Measurements from ENCODE around the gene STOML3.

Gene STOML3

GRCh38 chr13:38981096-38981495 lies 9.5 kb downstream of the STOML3 start:
- DNase-seq (ENCODE audit: low read depth, low spot score): no peak

- no peak for DNase-seq (ENCODE audit: low read depth, low spot score)
Measured at GRCh38 chr13:38980750-38981078, 9.9 kb downstream of the STOML3 start.

DNA sequence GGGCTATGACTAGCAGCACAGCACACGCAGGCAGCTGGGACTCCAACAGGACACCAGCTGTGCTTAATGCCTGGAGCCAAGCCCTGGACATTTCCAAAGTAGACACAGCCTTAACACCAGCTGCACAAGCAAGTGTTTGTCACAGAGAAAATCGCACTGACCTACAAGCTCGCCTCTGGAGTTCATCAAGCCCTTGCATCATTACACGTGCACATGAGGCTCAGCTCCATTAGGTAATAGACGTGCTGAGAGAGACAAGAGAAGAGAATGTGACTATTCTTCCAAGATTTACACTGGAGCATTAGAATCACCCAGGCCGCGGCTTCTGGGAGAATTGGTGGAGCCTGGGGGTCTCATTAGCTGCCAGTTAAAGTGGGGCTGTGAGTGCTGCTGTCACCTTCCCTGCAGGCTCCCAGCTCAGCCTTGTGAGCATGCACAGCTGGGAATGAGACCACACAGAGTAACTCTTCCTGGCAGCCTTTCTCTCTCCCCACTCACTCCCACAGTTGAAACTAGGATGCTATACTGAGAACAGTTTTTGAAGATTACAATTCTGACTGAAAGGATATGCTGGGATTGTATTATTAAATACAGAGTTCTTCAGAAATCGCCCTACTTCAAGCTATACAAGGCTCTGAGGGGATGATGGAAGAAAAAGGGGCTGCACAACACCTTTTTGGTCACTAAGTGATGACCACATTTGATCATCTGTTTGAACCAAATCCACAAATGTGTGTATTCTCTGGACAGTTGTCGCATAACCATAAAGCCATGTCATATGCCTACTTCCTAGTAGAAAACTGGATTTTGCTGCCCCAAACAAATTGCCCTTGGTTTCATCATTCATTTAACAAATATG lies 10.5 kb downstream of the STOML3 start:
- DNase-seq (ENCODE audit: low read depth, low spot score): no peak

- no peak for DNase-seq (ENCODE audit: low read depth, low spot score)
Measured at GRCh38 chr13:38970380-38971051, 20.1 kb downstream of the STOML3 start.

GRCh38 chr13:38969187-38969586 lies 21.4 kb downstream of the STOML3 start:
- DNase-seq (ENCODE audit: low read depth, low spot score): no peak

DNA sequence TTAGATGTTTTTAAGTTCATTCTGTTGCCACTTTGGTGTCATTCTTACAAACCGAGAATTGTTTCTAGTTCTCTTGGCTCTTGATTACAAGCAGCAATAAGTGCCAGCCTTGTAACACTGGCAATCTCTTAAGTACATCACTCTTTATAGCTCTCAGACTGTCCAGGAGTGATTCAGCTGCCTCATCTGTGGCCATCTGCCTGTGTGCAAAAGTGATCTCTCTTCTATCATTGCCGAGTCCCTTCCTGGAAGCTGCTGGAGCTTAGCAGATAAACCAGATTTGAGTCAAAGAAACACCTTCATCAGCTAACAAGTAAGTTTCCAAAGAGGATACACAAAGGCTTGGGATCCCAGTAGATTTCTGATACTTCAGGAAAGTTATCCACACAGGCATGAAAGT lies 23.2 kb downstream of the STOML3 start:
- no peak for DNase-seq (ENCODE audit: low read depth, low spot score)

DNA sequence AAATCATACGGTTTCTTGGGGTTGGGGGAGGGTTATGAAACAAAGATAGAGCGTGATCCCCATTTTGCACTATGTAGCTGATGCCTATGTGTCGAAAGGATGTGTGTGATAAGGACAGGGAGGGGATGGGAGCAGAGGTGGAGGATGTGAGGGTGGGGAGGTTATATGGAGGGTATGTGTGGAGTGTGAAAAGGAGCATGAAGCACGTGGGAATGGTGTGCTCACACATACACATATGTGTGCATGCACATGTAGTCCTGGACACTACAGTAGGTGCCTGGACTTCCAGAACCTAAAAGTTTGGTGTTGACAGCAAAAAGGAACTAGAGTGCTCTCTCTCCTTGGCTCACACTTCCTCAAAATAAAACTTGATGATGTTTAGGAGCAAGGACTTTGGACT lies 25.4 kb downstream of the STOML3 start:
- DNase-seq (ENCODE audit: low read depth, low spot score): no peak

DNA sequence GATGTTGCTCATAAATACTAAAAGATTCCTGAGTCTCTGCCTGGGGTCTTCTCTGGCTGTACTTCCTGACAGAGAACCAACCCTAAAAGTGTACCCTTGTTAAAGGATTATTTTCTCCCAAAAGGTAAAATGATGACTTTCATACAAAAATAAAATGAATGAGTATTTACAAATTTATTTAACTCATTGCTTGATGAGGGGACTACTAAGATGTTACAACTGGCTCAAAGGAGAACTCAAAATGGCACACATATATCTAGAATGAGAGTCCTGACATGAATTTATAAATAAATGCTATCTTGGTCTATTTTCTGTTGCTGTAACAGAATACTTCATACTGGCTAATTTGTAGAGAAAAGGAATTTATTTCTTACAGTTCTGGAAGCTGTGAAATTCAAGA lies 30.5 kb downstream of the STOML3 start:
- DNase-seq (ENCODE audit: low read depth, low spot score): no peak

- no peak for DNase-seq (ENCODE audit: low read depth, low spot score)
Measured at GRCh38 chr13:38957794-38958592, 32.6 kb downstream of the STOML3 start.

DNA sequence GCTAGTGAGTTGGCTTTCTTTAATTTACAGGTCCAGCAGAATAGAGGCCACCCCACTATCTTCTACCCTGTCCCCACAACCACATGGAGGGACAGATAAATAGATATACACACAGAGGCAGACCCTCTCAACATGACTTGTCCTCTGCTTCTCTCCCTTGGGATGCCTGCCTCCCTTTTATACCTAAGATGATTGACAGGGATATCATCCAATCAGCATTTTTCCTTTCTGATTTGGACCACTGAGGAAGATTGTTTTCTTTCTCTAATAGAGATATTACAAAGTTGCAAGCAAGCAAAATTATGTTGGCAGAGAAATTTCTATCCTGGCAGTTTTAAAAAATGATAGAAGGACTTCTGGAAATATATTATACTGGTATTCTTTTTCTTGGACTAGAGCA lies 35.8 kb downstream of the STOML3 start:
- DNase-seq (ENCODE audit: low read depth, low spot score): no peak

DNA sequence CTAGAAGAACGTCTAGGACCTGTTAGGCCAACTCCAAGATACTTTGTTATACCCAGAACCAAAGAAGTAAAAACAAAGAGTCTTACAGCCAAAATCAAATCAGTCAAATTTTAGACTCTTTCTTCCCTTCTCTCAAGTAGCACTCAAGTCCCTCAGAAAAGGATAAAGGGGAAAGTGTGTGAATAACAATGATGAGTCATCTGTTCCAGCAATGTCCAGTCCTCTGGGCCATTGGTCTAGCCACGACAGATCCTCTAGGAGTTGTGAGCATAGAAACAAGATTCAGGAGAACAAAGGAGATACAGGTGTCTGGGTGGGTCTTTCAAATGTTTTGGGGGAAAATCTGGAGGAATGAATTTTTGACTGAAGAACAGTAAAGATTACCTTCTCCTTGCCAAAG lies 36.3 kb downstream of the STOML3 start:
- no peak for DNase-seq (ENCODE audit: low read depth, low spot score)

DNA sequence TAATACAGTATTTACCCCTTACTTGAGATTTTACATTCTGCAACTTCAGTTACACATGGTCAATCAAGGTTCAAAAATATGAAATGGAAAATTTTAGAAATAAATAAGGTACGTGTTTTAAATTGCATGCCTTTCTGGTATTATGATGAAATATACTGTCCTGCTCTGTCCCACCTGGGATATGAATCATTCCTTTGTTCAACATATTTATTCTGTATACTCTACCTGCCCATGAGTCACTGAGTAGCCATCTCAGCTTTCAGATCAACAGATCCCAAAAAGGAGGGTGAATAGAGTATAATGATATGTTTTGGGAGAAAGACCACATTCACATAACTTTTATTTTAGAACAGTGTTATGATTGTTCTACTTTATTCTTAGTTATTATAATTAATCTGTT lies 37.8 kb downstream of the STOML3 start:
- no peak for DNase-seq (ENCODE audit: low read depth, low spot score)

- no peak for DNase-seq (ENCODE audit: low read depth, low spot score)
Measured at GRCh38 chr13:38951525-38952313, 38.9 kb downstream of the STOML3 start.

GRCh38 chr13:38950987-38951386 lies 39.6 kb downstream of the STOML3 start:
- DNase-seq (ENCODE audit: low read depth, low spot score): no peak

GRCh38 chr13:38947054-38947453 lies 43.6 kb downstream of the STOML3 start:
- no peak for DNase-seq (ENCODE audit: low read depth, low spot score)

GRCh38 chr13:38944219-38944618 lies 46.4 kb downstream of the STOML3 start:
- no peak for DNase-seq (ENCODE audit: low read depth, low spot score)

- DNase-seq (ENCODE audit: low read depth, low spot score): no peak
Measured at GRCh38 chr13:38943231-38943630, 47.4 kb downstream of the STOML3 start.

GRCh38 chr13:38941353-38941945 lies 49.2 kb downstream of the STOML3 start:
- DNase-seq (ENCODE audit: low read depth, low spot score): no peak

GRCh38 chr13:38933786-38934185 lies 56.8 kb downstream of the STOML3 start:
- no peak for DNase-seq (ENCODE audit: low read depth, low spot score)

DNA sequence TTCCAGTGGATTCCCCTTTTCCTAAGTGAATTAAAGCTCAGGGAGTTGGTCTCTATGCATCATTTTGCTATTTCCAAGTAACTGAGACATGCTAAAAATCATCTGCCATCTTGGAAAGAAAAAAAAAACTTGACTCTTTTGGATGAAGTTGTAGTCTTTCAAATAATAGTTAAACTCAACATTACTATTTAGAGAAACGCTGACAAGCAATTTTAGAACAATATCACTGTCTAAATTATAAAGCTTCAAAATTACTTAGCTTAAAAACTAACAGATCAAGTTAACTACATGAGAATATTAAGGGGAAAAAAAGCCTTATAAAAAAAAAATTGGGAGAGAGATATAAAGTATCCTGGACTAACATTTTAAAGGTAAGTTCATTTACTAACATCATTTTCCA lies 68.5 kb downstream of the STOML3 start:
- DNase-seq (ENCODE audit: low read depth, low spot score): no peak

DNA sequence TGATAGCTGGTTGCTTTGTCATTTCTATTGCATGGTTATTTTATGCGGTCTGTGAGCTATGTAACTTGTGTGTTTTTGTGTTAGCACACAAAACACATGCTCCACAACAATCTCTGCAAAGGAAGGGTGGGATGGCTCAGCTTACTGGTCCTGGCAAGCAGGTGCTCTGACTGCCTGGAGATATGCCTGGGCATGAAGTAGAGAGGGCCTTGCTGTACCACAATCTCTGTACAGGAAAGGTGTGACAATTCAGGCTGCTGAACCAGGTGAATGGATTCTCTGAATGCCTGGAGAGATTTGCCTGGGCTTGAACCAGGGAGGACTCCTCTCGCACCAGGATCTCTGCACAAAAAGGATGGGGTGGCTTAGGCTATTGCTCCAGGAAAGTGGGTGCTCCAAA lies 69.5 kb downstream of the STOML3 start:
- no peak for DNase-seq (ENCODE audit: low read depth, low spot score)
